Measurements from ENCODE around the gene ACTC1.
"Not testable (repeated sequence)": the region's sequence is repeated elsewhere in the genome, so short reads cannot be mapped to it uniquely, and the experiment has no call there.

The ACTC1 gene

GRCh38 chr15:34795267-34796081, at the start of gene ACTC1:
Gene ACTC1, minus strand, starts transcription at chr15:34795549. Its CDS starts 741 bp downstream, at chr15:34794808.
- DNase-seq (ENCODE audit: low spot score) = peak; percentile 75

DNA sequence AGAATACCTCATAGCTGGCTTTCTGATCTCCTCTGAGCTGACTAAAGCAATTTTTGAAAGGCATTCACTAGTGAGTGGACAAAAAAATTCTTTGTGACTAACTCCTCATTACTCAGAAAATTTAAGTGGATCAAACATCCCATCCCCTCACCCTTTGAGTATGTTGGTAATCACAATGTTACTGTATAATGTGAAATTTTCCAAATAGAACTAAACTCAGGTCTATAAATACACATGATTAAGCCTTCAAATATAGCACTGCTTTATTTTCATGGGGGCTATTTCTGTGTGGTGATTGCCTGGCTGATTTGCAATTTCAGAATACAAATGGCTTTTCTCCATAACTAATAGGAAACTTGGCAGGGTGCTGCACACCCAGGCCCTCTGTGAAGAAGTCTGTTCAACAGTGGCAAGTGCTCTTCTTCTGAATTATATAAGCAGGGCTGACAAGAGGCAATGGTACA, 45.9 kb upstream of the ACTC1 start:
- DNase-seq (ENCODE audit: low spot score) = no peak

DNA sequence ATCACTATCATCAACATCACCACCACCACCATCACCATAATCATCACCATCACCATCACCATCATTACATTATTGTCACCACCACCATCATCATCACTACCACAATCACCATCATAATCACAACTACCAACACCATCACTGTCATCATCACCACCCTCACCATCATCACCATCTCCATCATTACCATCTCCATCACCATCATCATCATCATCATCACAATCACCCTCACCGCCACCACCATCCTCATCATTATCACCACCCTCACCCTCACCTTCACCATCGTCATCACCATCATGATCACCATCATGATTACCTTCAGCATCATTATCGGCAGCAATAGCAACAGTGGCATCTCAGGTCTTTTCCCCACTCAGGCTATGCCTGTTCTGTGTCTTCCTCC, 42.9 kb upstream of the ACTC1 start:
- no peak for DNase-seq (ENCODE audit: low spot score)

- DNase-seq (ENCODE audit: low spot score) = peak; percentile 40
Observed at GRCh38 chr15:34837246-34838016, 42.1 kb upstream of the ACTC1 start.

DNA sequence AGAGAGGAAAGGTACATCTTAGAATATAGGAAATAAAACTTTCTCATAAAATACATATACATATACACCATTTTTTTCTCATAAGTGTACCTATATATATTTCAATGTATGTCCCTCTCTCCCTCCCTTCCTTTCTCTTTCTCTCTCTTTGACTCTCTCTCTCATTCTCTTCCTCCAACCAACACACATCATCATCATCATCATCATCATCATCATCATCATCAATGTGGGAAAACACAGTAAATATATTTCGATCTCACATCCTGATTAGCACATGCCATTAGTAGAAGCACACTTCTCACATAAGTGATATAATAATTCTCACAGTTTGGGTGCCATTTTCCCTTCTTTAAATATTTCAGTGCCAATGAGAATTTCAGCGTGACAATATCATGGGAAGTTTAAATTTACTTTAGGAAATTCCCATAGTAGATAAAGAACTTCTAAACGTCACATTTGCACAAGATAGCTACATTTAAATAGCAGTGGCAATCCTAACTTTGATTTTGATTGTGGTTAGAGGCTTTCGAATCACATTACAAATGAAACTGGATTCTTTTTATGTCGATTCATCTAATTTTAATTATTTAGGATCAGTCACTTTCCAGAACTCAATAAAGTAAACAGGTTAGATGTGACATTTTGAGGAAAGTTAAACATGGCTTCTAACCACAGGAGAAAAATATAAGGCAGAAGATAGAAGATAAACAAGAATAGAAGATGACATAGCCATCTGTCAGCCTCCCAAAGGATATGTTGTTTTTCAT, 33.0 kb upstream of the ACTC1 start:
- DNase-seq (ENCODE audit: low spot score) = no peak

DNA sequence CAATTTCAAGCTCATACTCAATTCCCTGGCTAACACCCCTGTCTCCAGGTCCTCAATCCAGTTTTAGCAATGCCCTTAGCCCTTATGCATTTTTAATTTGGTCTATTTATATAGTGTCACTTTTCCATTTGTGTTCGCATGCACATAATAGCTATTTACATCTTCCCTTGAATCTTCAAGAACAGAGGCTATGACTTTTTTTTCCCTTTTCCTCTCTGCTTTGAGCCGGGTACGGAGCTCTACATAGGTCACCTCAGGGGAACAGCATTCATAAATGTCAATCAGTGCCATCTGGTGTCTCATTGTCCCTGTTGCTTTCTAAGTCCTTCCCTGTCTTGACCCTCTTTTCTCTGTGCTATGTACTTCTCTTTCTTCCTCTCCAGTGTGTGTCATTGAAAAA, 26.5 kb upstream of the ACTC1 start:
- no peak for DNase-seq (ENCODE audit: low spot score)

GRCh38 chr15:34820110-34820509, 24.8 kb upstream of the ACTC1 start:
- no peak for DNase-seq (ENCODE audit: low spot score)

- no peak for DNase-seq (ENCODE audit: low spot score)
Observed at GRCh38 chr15:34818526-34818925, 23.2 kb upstream of the ACTC1 start.

- no peak for DNase-seq (ENCODE audit: low spot score)
Observed at GRCh38 chr15:34815836-34816235, 20.5 kb upstream of the ACTC1 start.

- DNase-seq (ENCODE audit: low spot score) = no peak
Observed at GRCh38 chr15:34813446-34814190, 18.3 kb upstream of the ACTC1 start.

DNA sequence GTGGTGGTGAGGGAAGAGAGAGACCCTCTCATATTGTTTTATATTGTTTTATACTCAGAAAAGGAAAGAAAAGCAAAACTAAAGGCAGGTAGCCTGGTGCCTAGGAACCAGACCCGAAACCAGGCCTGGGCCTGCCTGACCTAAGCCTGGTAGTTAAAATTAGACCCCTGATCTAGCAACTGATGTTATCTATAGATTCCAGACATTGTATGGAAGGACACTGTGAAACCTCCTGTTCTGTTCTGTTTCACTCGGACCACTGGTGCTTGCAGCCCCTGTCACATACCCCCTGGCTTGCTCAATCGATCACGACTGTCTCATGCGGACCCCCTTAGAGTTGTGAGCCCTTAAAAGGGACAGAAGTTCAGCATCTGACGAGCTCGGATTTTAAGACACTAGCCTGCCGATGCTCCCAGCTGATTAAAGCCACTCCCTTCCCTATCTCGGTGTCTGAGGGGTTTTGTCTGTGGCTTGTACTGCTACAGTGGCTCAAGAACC, 17.6 kb upstream of the ACTC1 start:
- DNase-seq (ENCODE audit: low spot score) = not testable (repeated sequence)

DNA sequence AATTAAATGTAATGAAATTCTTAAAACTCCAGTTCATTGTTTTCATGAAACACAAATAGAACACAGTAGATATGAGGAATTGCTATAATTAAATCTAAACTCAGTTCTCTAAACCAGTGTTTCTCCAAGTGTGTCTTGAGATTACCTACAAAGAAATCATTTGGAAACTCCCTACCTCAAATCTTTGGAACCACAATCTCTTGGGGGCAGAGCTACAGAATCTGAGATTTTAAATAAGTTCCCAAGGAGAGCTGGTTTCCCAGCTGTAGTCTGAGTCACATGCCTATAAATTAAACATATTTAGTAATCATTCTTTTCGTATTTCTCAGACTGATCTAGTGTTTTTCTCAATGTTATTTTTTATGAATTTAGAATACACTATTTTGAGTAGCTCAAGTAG, 17.0 kb upstream of the ACTC1 start:
- DNase-seq (ENCODE audit: low spot score) = no peak

GRCh38 chr15:34810443-34811129, 15.2 kb upstream of the ACTC1 start:
- peak; percentile 70 for DNase-seq (ENCODE audit: low spot score)

DNA sequence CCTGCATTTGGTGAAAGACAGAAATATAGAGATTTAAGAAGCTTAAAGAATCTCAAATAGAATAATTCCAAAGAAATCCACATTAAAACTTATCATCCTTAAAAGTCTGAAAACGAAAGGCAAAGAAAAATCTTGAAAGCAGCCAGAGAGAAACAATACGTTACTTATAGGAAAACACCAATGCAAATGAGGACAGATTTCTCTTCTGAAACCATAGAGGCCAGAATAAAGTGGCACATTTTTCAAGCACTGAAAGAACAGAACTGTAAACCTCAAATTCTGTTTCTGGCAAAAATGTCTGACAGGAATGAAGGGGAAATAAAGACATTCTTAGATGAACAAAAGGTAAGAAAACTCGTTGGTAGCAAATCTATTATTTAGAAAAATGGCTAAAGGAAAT, 13.8 kb upstream of the ACTC1 start:
- no peak for DNase-seq (ENCODE audit: low spot score)

GRCh38 chr15:34808016-34808415, 12.7 kb upstream of the ACTC1 start:
- no peak for DNase-seq (ENCODE audit: low spot score)

DNA sequence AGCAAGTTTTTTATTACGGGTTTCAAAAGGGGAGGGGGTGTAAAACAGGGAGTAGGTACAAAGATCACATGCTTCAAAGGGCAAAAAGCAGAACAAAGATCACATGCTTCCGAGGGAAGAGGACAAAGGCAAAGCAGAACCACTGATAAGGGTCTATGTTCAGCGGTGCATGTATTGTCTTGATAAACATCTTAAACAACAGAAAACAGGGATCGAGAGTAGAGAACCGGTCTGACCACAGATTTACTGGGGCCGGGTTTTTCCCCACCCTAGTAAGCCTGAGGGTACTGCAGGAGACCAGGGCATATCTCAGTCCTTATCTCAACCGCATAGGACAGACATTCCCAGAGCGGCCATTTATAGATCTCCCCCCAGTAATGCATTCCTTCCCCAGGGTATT, 11.9 kb upstream of the ACTC1 start:
- DNase-seq (ENCODE audit: low spot score) = not testable (repeated sequence)

DNA sequence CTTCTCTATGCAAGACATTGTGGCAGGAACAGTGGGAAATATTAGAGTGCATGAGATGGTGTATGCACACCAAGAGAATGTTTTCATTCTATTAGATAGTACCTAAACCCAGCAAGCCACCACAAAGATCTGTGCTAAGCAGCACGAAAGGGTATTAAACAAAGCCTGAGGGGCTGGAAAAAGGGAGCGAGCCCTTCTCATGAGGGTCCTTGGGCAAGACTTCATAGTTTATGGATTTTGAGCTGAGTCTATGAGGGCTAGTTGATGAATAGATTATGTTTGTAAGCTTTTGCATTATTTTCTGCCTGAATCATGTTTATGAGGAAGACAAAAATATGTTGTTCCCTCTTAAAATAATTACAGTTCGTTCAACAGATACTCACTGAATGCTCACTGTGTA, 9.4 kb upstream of the ACTC1 start:
- DNase-seq (ENCODE audit: low spot score) = no peak

- no peak for DNase-seq (ENCODE audit: low spot score)
Observed at GRCh38 chr15:34804113-34804512, 8.8 kb upstream of the ACTC1 start.

- DNase-seq (ENCODE audit: low spot score) = no peak
Observed at GRCh38 chr15:34802803-34803750, 7.7 kb upstream of the ACTC1 start.

- no peak for DNase-seq (ENCODE audit: low spot score)
Observed at GRCh38 chr15:34802371-34802770, 7.0 kb upstream of the ACTC1 start.

All from hepatic stellate cell (primary cell).